Measurements from ENCODE around the gene KCNJ12.
"Not testable (repeated sequence)": the region's sequence is repeated elsewhere in the genome, so short reads cannot be mapped to it uniquely, and the experiment has no call there.

KCNJ12 gene

GRCh38 chr17:21456449-21456848 is 80.3 kb downstream of the KCNJ12 start:
- not testable (repeated sequence) for DNase-seq

GRCh38 chr17:21457051-21458026 is 81.2 kb downstream of the KCNJ12 start:
- DNase-seq = peak; percentile 78

GRCh38 chr17:21458054-21458453 is 81.9 kb downstream of the KCNJ12 start:
- DNase-seq = no peak

GRCh38 chr17:21459536-21459935 is 83.4 kb downstream of the KCNJ12 start:
- no peak for DNase-seq

- no peak for DNase-seq
Measured at GRCh38 chr17:21460358-21460757, 84.2 kb downstream of the KCNJ12 start.

GRCh38 chr17:21462237-21462636 is 86.1 kb downstream of the KCNJ12 start:
- no peak for DNase-seq

GRCh38 chr17:21463204-21463661 is 87.1 kb downstream of the KCNJ12 start:
- no peak for DNase-seq

GRCh38 chr17:21463779-21464407 is 87.7 kb downstream of the KCNJ12 start:
- DNase-seq = no peak

GRCh38 chr17:21464611-21465021 is 88.5 kb downstream of the KCNJ12 start:
- no peak for DNase-seq

GRCh38 chr17:21466550-21466949 is 90.4 kb downstream of the KCNJ12 start:
- DNase-seq = no peak

GRCh38 chr17:21467196-21467595 is 91.0 kb downstream of the KCNJ12 start:
- DNase-seq = no peak

- no peak for DNase-seq
Measured at GRCh38 chr17:21467739-21468490, 91.8 kb downstream of the KCNJ12 start.

Data from NCI-H1105 treated with DMSO at 0.1 percent for 48 hours (cell line).